Measurements from ENCODE around the gene CCL23. TPM values are rescaled to one million over a fixed set of nuclear protein-coding genes. Genes with fewer than 3 reads are reported as not detected.

CCL23 gene
- polyA plus RNA-seq, 3 donors, result 0.31 to 0.89 TPM; not detected in 1

DNA sequence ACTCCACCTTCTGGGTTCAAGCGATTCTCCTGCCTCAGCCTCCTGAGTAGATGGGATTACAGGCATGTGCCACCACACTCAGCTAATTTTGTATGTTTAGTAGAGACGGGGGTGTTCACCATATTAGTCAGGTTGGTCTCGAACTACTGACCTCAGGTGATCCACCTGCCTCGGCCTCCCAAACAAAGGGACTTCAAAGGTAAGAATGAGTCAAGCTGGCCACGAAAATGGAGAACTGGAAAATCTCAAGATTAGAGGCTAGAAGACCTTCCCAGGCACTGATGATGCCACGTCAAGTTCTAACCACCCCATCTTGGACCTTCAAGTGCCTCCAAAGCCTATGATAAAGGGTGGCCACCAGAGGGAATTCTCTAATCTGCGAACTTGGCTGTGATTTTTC, 15.1 kb downstream of the CCL23 start:
- Histone ChIP-seq H4K20me1 (ENCODE audit: insufficient read depth, low read length) (no peaks in the 10 kb centered on the region), H3K27ac (ENCODE audit: low read depth in 1 of 2, low read length in 2 of 2) (no peak overlapping the region), H3K4me1 (ENCODE audit: control insufficient read depth in 1 of 2, insufficient read depth in 2 of 2, low read length in 2 of 2) (no peaks in the 10 kb centered on the region), H3K9ac (ENCODE audit: insufficient read depth, low read length, poor library complexity, severe bottlenecking) (no peak overlapping the region), H3K36me3 (replicated peaks in 1 of 2; ENCODE audit: control insufficient read depth in 1 of 2, insufficient read depth in 2 of 2, low read length in 2 of 2) (no peaks in the 10 kb centered on the region), H3K27me3 (ENCODE audit: control insufficient read depth in 2 of 2, insufficient read depth in 2 of 2, low read length in 2 of 2) (no peaks in the 10 kb centered on the region), H3K4me3 (replicated peaks in 1 of 3; ENCODE audit: low read depth in 2 of 3, low read length in 3 of 3) (no peak overlapping the region), H3K4me2 (replicated peaks; ENCODE audit: extremely low read depth, low read length, poor library complexity, severe bottlenecking) (no peak overlapping the region), H3K9me3 (replicated peaks in 1 of 2; ENCODE audit: control insufficient read depth in 1 of 2, insufficient read depth in 1 of 2, low read length in 2 of 2) (no peaks in the 10 kb centered on the region), H2AFZ (ENCODE audit: insufficient read depth, low read depth, low read length, poor library complexity, severe bottlenecking) (no peak overlapping the region), H3K79me2 (ENCODE audit: insufficient read depth, low read length) (no peaks in the 10 kb centered on the region)
- no peaks in the 10 kb centered on the region for H3K36me3 Mint-ChIP-seq
- H3K4me1 Mint-ChIP-seq, result peaks cover 11% of the 10 kb centered on the region
- WGBS (ENCODE audit: insufficient coverage), result 83% methylated on average over 2 of the region's 7 CpGs
- TF ChIP-seq, protein P1, sequence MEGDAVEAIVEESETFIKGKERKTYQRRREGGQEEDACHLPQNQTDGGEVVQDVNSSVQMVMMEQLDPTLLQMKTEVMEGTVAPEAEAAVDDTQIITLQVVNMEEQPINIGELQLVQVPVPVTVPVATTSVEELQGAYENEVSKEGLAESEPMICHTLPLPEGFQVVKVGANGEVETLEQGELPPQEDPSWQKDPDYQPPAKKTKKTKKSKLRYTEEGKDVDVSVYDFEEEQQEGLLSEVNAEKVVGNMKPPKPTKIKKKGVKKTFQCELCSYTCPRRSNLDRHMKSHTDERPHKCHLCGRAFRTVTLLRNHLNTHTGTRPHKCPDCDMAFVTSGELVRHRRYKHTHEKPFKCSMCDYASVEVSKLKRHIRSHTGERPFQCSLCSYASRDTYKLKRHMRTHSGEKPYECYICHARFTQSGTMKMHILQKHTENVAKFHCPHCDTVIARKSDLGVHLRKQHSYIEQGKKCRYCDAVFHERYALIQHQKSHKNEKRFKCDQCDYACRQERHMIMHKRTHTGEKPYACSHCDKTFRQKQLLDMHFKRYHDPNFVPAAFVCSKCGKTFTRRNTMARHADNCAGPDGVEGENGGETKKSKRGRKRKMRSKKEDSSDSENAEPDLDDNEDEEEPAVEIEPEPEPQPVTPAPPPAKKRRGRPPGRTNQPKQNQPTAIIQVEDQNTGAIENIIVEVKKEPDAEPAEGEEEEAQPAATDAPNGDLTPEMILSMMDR (IDR thresholded peaks at IDR 0.05), result no peak
- no peaks in the 10 kb centered on the region for H3K9me3 Mint-ChIP-seq
- H3K27me3 Mint-ChIP-seq (ENCODE audit: low read depth in 3 of 3), result peaks cover 0 to 3% (median 0%) of the 10 kb centered on the region in 3 donors
- no peak overlapping the region for H3K27ac Mint-ChIP-seq
- H3K4me3 Mint-ChIP-seq, result no peak overlapping the region
- no peak for DNase-seq
- intact Hi-C loops (cut with micrococcal nuclease), result no loop called here

DNA sequence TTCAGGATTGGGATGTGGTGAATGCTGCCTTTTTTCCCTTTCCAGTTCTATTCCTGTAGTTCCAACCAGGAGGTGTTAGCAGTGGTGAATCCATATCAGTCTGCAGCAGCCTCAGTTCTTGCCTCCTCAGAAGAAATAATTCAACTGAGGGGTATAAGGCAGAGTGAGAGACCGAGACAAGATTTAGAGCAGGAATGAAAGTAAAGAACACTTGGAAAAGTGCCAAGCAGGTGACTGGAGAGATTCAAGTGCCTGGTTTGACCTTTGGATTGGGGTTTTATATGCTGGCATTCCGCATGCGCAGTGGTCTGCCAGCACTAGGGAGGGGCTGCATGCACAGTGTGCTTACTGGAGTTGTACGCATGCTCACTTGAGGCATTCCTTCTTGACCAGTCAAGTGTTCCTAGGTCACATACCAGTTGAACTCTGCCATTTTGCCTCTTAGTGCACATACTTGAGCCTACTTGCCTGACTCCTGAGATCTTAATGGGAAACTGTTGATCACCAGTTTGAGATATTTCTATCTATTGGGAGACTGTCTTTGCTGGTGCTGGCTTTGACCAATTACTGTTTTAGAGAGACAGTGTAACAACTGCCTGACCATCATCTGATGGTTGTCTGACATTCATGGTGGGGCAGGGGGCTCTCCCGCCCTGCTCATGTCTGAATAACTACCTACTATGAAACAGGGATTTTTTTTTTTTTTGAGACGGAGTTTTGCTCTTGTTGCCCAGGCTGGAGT, 15.7 kb downstream of the CCL23 start:
- intact Hi-C loops (cut with micrococcal nuclease), result no loop called here
- peaks cover 0 to 3% (median 0%) of the 10 kb centered on the region in 3 donors for H3K27me3 Mint-ChIP-seq (ENCODE audit: low read depth in 3 of 3)
- no peaks in the 10 kb centered on the region for H3K27me3 ChIP-seq (ENCODE audit: control insufficient read depth in 2 of 2, insufficient read depth in 2 of 2, low read length in 2 of 2)
- H3K9me3 ChIP-seq (replicated peaks in 1 of 2; ENCODE audit: control insufficient read depth in 1 of 2, insufficient read depth in 1 of 2, low read length in 2 of 2), result no peaks in the 10 kb centered on the region
- DNase-seq, result no peak
- TF ChIP-seq, protein P1 (IDR thresholded peaks at IDR 0.05), result no peak
- no peaks in the 10 kb centered on the region for H3K79me2 ChIP-seq (ENCODE audit: insufficient read depth, low read length)
- H3K9ac ChIP-seq (ENCODE audit: insufficient read depth, low read length, poor library complexity, severe bottlenecking), result no peak overlapping the region
- no peak overlapping the region for H3K4me3 ChIP-seq (replicated peaks in 1 of 3; ENCODE audit: low read depth in 2 of 3, low read length in 3 of 3)
- no peaks in the 10 kb centered on the region for H4K20me1 ChIP-seq (ENCODE audit: insufficient read depth, low read length)
- H3K4me1 Mint-ChIP-seq, result peaks cover 11% of the 10 kb centered on the region
- no peaks in the 10 kb centered on the region for H3K36me3 ChIP-seq (replicated peaks in 1 of 2; ENCODE audit: control insufficient read depth in 1 of 2, insufficient read depth in 2 of 2, low read length in 2 of 2)
- no peak overlapping the region for H3K27ac ChIP-seq (ENCODE audit: low read depth in 1 of 2, low read length in 2 of 2)
- no peaks in the 10 kb centered on the region for H3K36me3 Mint-ChIP-seq
- no peaks in the 10 kb centered on the region for H3K4me1 ChIP-seq (ENCODE audit: control insufficient read depth in 1 of 2, insufficient read depth in 2 of 2, low read length in 2 of 2)
- WGBS (ENCODE audit: insufficient coverage), result 96% methylated on average over 3 of the region's 6 CpGs
- no peak overlapping the region for H3K27ac Mint-ChIP-seq
- H3K4me3 Mint-ChIP-seq, result no peak overlapping the region
- no peak overlapping the region for H2AFZ ChIP-seq (ENCODE audit: insufficient read depth, low read depth, low read length, poor library complexity, severe bottlenecking)
- H3K4me2 ChIP-seq (replicated peaks; ENCODE audit: extremely low read depth, low read length, poor library complexity, severe bottlenecking), result no peak overlapping the region
- H3K9me3 Mint-ChIP-seq, result no peaks in the 10 kb centered on the region

All from CD14-positive monocyte (primary cell).